GM18873 (cell line): Measurements from ENCODE around the gene KRTAP10-5.
"Not testable (repeated sequence)": the region's sequence is repeated elsewhere in the genome, so short reads cannot be mapped to it uniquely, and the experiment has no call there.

Source experiments
- ATAC-seq: cut with Tn5 transposase; IDR thresholded peaks from one replicate; pipeline ENCODE4 v1.9.1; 2021; ENCODE audit warnings: mild to moderate bottlenecking, moderate library complexity, moderate number of reproducible peaks; ENCODE audit not compliant: unreplicated experiment, low FRiP score

Gene KRTAP10-5

GRCh38 chr21:44580231-44580821, at the start of gene KRTAP10-5:
KRTAP10-5 (minus strand) TSS chr21:44580604; CDS start chr21:44580578, 26 bp downstream.
- not testable (repeated sequence) for ATAC-seq

- ATAC-seq, result no peak
Measured at GRCh38 chr21:44628707-44629391, 48.4 kb upstream of the KRTAP10-5 start.

GRCh38 chr21:44627831-44628233, 47.4 kb upstream of the KRTAP10-5 start:
- ATAC-seq, result not testable (repeated sequence)

- not testable (repeated sequence) for ATAC-seq
Measured at GRCh38 chr21:44627181-44627822, 46.9 kb upstream of the KRTAP10-5 start.

- ATAC-seq, result no peak
Measured at GRCh38 chr21:44626673-44627143, 46.3 kb upstream of the KRTAP10-5 start, which contains the start of gene KRTAP10-9. KRTAP10-9 (plus strand) TSS chr21:44627093; CDS start chr21:44627172, 79 bp downstream.

- no peak for ATAC-seq
Measured at GRCh38 chr21:44626262-44626661, 45.9 kb upstream of the KRTAP10-5 start.

- ATAC-seq, result no peak
Measured at GRCh38 chr21:44625756-44626155, 45.4 kb upstream of the KRTAP10-5 start.

- no peak for ATAC-seq
Measured at GRCh38 chr21:44623575-44623974, 43.2 kb upstream of the KRTAP10-5 start.

GRCh38 chr21:44619886-44620285, 39.5 kb upstream of the KRTAP10-5 start:
- no peak for ATAC-seq

- ATAC-seq, result no peak
Measured at GRCh38 chr21:44618909-44619308, 38.5 kb upstream of the KRTAP10-5 start.

GRCh38 chr21:44618504-44618903, 38.1 kb upstream of the KRTAP10-5 start:
- ATAC-seq, result no peak

GRCh38 chr21:44617071-44617501, 36.7 kb upstream of the KRTAP10-5 start:
- ATAC-seq, result no peak

GRCh38 chr21:44616591-44616926, 36.2 kb upstream of the KRTAP10-5 start:
- no peak for ATAC-seq

- no peak for ATAC-seq
Measured at GRCh38 chr21:44615911-44616590, 35.6 kb upstream of the KRTAP10-5 start.

- ATAC-seq, result no peak
Measured at GRCh38 chr21:44615466-44615865, 35.1 kb upstream of the KRTAP10-5 start.

- no peak for ATAC-seq
Measured at GRCh38 chr21:44614961-44615391, 34.6 kb upstream of the KRTAP10-5 start.

- ATAC-seq, result no peak
Measured at GRCh38 chr21:44614161-44614631, 33.8 kb upstream of the KRTAP10-5 start.

GRCh38 chr21:44613386-44614155, 33.2 kb upstream of the KRTAP10-5 start:
- ATAC-seq, result no peak

GRCh38 chr21:44612669-44613229, 32.3 kb upstream of the KRTAP10-5 start:
- no peak for ATAC-seq
